HEK293 (cell line): ENCODE data around the gene TEX261.

Experiments
- ATF2 ChIP-seq: fragments of 450-650 bp; formaldehyde crosslinking; IDR thresholded peaks from 2 replicates; pipeline ENCODE4 v1.5.1; 2016; ENCODE audit warnings: missing biosample characterization, missing genetic modification characterization, low read depth
- CTCF ChIP-seq: fragments of 450-650 bp; formaldehyde crosslinking; IDR thresholded peaks from 2 replicates; pipeline ENCODE4 v1.5.1; 2016; ENCODE audit warnings: missing biosample characterization, missing genetic modification characterization
- ZFP41 ChIP-seq: fragments of 450-650 bp; formaldehyde crosslinking; IDR thresholded peaks from 2 replicates; pipeline ENCODE4 v1.5.1; 2016; ENCODE audit warnings: missing biosample characterization, missing genetic modification characterization, borderline replicate concordance
- ZNF175 ChIP-seq: fragments of 450-650 bp; formaldehyde crosslinking; IDR thresholded peaks from 2 replicates; pipeline ENCODE4 v1.5.1; 2016; ENCODE audit warnings: missing biosample characterization, missing genetic modification characterization
- ZNF184 ChIP-seq: fragments of 450-650 bp; IDR thresholded peaks from 2 replicates; pipeline ENCODE4 v1.5.1; 2018; ENCODE audit warnings: missing biosample characterization, mild to moderate bottlenecking, missing genetic modification characterization
- ZNF23 ChIP-seq: fragments of 450-650 bp; formaldehyde crosslinking; IDR thresholded peaks from 2 replicates; pipeline ENCODE4 v1.5.1; 2016; ENCODE audit warnings: missing biosample characterization, missing genetic modification characterization, borderline replicate concordance
- ZNF324 ChIP-seq: fragments of 450-650 bp; formaldehyde crosslinking; IDR thresholded peaks from 2 replicates; pipeline ENCODE4 v1.5.1; 2016; ENCODE audit warnings: missing biosample characterization, missing genetic modification characterization
- ZNF776 ChIP-seq: fragments of 450-650 bp; formaldehyde crosslinking; IDR thresholded peaks from 2 replicates; pipeline ENCODE4 v1.5.0; 2017; ENCODE audit warnings: missing biosample characterization, missing genetic modification characterization, borderline replicate concordance
- TF ChIP-seq, protein P1 (sequence below): fragments of 450-650 bp; IDR thresholded peaks from 2 replicates; pipeline ENCODE4 v1.5.1; 2018; ENCODE audit warnings: missing biosample characterization, missing genetic modification characterization

DNA sequence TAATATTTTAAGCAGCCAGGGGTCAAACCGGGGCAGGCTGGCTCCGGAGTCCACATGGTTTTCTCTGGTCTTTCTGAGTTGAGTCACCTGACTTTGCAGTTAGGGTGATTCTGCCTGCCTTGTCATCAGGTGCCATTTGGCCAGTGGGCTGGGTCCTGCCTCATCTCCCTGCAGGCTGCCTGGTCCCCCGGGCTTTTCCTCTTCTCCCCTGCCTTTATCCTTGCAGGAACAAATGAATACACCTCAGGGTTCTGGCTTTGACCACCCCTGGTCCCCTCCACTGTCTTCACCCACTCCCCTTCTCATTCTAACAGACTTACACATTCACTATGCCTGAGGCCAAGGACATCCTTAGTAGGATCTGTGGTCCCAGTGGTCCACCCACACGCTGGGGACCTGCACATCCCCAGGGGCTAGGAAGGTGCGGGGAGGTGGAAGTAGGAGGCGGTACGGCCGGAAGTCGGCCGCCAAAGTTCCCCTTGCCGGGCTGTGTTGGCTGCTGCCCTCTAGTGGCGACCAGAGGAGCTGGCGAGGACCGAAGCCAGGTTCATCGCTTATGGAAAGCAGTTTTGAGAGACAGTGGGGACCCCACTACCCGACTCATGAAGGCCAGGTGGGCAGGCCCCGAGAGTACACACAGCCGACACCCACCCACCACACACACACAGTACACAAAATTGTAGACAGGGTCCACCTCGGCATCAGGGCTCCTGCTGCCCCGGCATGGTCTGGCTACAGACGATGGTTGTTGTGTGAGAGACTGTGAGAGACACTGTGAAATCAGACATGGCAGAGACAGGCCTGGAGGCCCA is 6.3 kb upstream of the TEX261 start:
- TF ChIP-seq ZNF175 (tag by site-specific recombination) (no peak), ZNF776 (tag by site-specific recombination) (no peak), CTCF (tag by site-specific recombination) (peak; percentile 90), ATF2 (no peak), ZFP41 (tag by site-specific recombination) (no peak), ZNF324 (tag by site-specific recombination) (no peak), ZNF184 (tag by site-specific recombination) (no peak), ZNF23 (tag by site-specific recombination) (no peak)
- TF ChIP-seq, protein P1, sequence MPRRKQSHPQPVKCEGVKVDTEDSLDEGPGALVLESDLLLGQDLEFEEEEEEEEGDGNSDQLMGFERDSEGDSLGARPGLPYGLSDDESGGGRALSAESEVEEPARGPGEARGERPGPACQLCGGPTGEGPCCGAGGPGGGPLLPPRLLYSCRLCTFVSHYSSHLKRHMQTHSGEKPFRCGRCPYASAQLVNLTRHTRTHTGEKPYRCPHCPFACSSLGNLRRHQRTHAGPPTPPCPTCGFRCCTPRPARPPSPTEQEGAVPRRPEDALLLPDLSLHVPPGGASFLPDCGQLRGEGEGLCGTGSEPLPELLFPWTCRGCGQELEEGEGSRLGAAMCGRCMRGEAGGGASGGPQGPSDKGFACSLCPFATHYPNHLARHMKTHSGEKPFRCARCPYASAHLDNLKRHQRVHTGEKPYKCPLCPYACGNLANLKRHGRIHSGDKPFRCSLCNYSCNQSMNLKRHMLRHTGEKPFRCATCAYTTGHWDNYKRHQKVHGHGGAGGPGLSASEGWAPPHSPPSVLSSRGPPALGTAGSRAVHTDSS (tag by site-specific recombination): no peak
